Heart left ventricle (tissue), 13 donors: ENCODE results near the gene DAB1.

Experiments used
- POLR2A ChIP-seq, 2 donors: fragments of 450-650 bp; IDR thresholded peaks; one replicate each; pipeline ENCODE4 v1.6.1; 2017; ENCODE audit warnings: antibody characterized with exemption in 2 of 2, mild to moderate bottlenecking in 2 of 2, moderate library complexity in 2 of 2
- TF ChIP-seq, protein P1 (sequence below), 12 donors: fragments of 200-600 bp; sonication (generic) in 4 of 12; IDR thresholded peaks; one replicate each; pipeline versions ENCODE4 v1.5.0 to v1.8.0; 2018 to 2022; ENCODE audit warnings: antibody characterized with exemption in 12 of 12, mild to moderate bottlenecking in 5 of 12
- donor health status: ischemic (EF 13 %, LVEDD 7.1; RV severe dilation, severe dysfunction).
- donor health status: DM: no; HTN: yes; CAD: no.
- donor health status: DM: no; HTN: no; CAD: no.
- donor health status: ischemic (EF 25% LVEDD 6.9; RV normal size, moderate dysfunction).
- donor health status: ischemic (EF 25% LVEDD 5.7; RV mildly dilated, moderate dysfunction).
- donor health status: ischemic (EF 35%, LVEDD 5.7; RV mildly dilated, moderate dysfunction).
- donor health status: nonischemic (EF 11% LVEDD 7.7; RV severe dilation, severe dysfunction).
- donor health status: DM: yes; HTN: yes; CAD: no.
- donor health status: PGD.
- donor health status: ischemic (EF 29% LVEDD 5.4; RV normal size, mild dysfunction).
- donor health status: nonischemic (EF 23%, LVEDD 6.1; RV moderate dilation, normal function).

DNA sequence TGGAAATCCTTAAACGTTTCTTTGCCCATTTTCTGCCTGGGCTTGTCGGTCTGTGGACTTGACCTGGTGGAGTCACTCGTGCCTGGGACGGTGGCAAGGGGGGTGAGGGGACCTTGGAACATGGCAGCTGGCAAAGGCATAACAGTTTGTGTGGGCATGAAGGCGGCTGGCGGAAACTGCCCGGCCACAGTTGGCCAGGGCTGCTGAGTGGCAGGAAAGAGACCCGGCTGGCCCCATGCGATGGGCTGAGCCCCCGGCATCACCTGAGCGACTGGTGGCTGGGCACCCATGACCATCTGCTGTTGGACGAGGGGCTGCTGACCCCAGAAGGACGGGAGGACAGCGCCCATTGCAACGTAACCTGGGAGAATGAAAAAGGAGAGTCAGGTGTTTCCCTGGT, 408.8 kb downstream of the DAB1 start:
- TF ChIP-seq, protein P1, sequence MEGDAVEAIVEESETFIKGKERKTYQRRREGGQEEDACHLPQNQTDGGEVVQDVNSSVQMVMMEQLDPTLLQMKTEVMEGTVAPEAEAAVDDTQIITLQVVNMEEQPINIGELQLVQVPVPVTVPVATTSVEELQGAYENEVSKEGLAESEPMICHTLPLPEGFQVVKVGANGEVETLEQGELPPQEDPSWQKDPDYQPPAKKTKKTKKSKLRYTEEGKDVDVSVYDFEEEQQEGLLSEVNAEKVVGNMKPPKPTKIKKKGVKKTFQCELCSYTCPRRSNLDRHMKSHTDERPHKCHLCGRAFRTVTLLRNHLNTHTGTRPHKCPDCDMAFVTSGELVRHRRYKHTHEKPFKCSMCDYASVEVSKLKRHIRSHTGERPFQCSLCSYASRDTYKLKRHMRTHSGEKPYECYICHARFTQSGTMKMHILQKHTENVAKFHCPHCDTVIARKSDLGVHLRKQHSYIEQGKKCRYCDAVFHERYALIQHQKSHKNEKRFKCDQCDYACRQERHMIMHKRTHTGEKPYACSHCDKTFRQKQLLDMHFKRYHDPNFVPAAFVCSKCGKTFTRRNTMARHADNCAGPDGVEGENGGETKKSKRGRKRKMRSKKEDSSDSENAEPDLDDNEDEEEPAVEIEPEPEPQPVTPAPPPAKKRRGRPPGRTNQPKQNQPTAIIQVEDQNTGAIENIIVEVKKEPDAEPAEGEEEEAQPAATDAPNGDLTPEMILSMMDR (IDR thresholded peaks at IDR 0.05): no peak
- TF ChIP-seq POLR2A (IDR thresholded peaks at IDR 0.05): no peak
